ENCODE data around the gene MTHFD2.

DNA sequence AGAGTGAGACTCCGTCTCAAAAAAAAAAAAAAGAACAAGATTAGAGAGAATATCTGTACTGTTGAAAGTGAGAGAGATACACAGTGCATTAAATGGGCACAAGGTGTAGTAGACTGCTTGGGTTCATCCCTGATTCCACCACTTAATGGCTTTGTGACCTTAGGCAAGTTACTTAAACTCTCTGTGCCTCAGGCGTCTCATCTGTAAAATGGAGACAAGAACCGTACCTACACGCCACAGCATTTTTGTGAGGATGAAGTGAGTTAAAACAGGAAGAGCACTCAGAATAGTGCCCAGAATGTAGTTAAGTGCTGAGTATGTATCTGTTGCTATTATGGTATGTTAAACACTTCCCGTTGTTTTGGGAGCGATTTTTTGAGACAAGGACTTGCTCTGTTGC lies 64.3 kb downstream of the MTHFD2 start:
- TF ChIP-seq, protein P1, sequence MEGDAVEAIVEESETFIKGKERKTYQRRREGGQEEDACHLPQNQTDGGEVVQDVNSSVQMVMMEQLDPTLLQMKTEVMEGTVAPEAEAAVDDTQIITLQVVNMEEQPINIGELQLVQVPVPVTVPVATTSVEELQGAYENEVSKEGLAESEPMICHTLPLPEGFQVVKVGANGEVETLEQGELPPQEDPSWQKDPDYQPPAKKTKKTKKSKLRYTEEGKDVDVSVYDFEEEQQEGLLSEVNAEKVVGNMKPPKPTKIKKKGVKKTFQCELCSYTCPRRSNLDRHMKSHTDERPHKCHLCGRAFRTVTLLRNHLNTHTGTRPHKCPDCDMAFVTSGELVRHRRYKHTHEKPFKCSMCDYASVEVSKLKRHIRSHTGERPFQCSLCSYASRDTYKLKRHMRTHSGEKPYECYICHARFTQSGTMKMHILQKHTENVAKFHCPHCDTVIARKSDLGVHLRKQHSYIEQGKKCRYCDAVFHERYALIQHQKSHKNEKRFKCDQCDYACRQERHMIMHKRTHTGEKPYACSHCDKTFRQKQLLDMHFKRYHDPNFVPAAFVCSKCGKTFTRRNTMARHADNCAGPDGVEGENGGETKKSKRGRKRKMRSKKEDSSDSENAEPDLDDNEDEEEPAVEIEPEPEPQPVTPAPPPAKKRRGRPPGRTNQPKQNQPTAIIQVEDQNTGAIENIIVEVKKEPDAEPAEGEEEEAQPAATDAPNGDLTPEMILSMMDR (IDR thresholded peaks at IDR 0.05) = no peak
- TF ChIP-seq POLR2A (IDR thresholded peaks at IDR 0.05) = no peak

Data from heart left ventricle (tissue), 13 donors.